Femur (tissue), 1 donor: ENCODE data around the gene ARHGEF1.

ENCODE experiments used
- DNase-seq: peaks from one replicate; pipeline ENCODE4 v3.0.0-alpha.2; 2017

Gene ARHGEF1

GRCh38 chr19:41882568-41883462 is at the start of gene ARHGEF1:
TSS of gene ARHGEF1 (plus strand) at chr19:41883184. CDS start at chr19:41888083, 4,899 bp downstream.
- peak; percentile 64 for DNase-seq

- no peak for DNase-seq
Measured at GRCh38 chr19:41837981-41838708, 44.8 kb upstream of the ARHGEF1 start.

- DNase-seq = no peak
Measured at GRCh38 chr19:41839211-41839610, 43.8 kb upstream of the ARHGEF1 start.

GRCh38 chr19:41843371-41843770 is 39.6 kb upstream of the ARHGEF1 start:
- DNase-seq = no peak

GRCh38 chr19:41844601-41845000 is 38.4 kb upstream of the ARHGEF1 start, which contains the start of gene LYPD4:
TSS of gene LYPD4 (minus strand) at chr19:41844683. CDS start at chr19:41839285, 5,398 bp downstream.
- no peak for DNase-seq

- no peak for DNase-seq
Measured at GRCh38 chr19:41845001-41845050, 38.2 kb upstream of the ARHGEF1 start, which contains the start of gene DMRTC2. TSS of gene DMRTC2 (plus strand) at chr19:41845042. CDS start at chr19:41847429, 2,387 bp downstream.

GRCh38 chr19:41845051-41845590 is 37.9 kb upstream of the ARHGEF1 start:
- no peak for DNase-seq

GRCh38 chr19:41847351-41848105 is 35.5 kb upstream of the ARHGEF1 start:
- no peak for DNase-seq

GRCh38 chr19:41848666-41849065 is 34.3 kb upstream of the ARHGEF1 start:
- no peak for DNase-seq

GRCh38 chr19:41849067-41849466 is 33.9 kb upstream of the ARHGEF1 start:
- DNase-seq = no peak

GRCh38 chr19:41850381-41850780 is 32.6 kb upstream of the ARHGEF1 start:
- DNase-seq = no peak

GRCh38 chr19:41851456-41851855 is 31.5 kb upstream of the ARHGEF1 start:
- DNase-seq = no peak

- no peak for DNase-seq
Measured at GRCh38 chr19:41853344-41853743, 29.6 kb upstream of the ARHGEF1 start.

- no peak for DNase-seq
Measured at GRCh38 chr19:41853768-41854167, 29.2 kb upstream of the ARHGEF1 start.

GRCh38 chr19:41859213-41859617 is 23.8 kb upstream of the ARHGEF1 start:
- DNase-seq = no peak

- DNase-seq = peak; percentile 100
Measured at GRCh38 chr19:41859618-41860418, 23.2 kb upstream of the ARHGEF1 start, which contains the start of gene RPS19. TSS of gene RPS19 (plus strand) at chr19:41860255. CDS start at chr19:41860775, 520 bp downstream.

- DNase-seq = no peak
Measured at GRCh38 chr19:41860419-41861115, 22.4 kb upstream of the ARHGEF1 start.

GRCh38 chr19:41861116-41861768 is 21.7 kb upstream of the ARHGEF1 start:
- no peak for DNase-seq

GRCh38 chr19:41861846-41862245 is 21.1 kb upstream of the ARHGEF1 start:
- no peak for DNase-seq

GRCh38 chr19:41862445-41862986 is 20.5 kb upstream of the ARHGEF1 start:
- no peak for DNase-seq
